Measurements from ENCODE around the gene SPATS2. TPM values are rescaled to one million over a fixed set of nuclear protein-coding genes. Genes with fewer than 3 reads are reported as not detected.

Gene SPATS2
- total RNA-seq, 1 experiment from 2014 or later, result 56.3 TPM

DNA sequence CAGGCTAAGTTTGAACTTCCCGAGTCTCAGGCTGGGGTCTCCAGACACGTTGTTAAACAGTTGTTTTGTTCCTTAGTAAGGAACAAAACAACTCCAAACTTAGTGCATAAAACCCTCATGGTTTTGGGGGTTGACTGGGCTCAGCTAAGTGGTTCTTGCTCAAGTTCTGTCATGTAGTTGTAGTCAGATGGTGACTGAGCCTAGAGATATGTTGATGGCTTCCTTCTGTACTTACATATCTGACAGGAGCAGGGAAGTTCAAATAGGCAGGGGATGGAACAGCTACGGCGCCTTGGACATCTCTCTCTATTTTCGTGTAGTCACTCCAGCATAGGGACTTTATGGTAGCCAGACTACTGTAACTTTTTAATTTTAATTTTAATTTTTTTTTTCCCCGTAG lies 45.7 kb downstream of the SPATS2 start:
- ChIA-PET CTCF (interaction anchor here (0.6 kb wide), 1 partner anchor 235 kb away, joined by 3 read pairs; no protein-coding TSS in a partner anchor), POLR2A (interaction anchor here (0.7 kb wide), 1 partner anchor 27 kb away, joined by 9 read pairs; no protein-coding TSS in a partner anchor)
- H3K4me3 ChIP-seq (ENCODE audit: low read depth in 2 of 2, low read length in 2 of 2), result no peak overlapping the region
- no peaks in the 10 kb centered on the region for H3K27me3 ChIP-seq (ENCODE audit: control insufficient read depth, insufficient read depth, low read length)
- in situ Hi-C loops (cut with HindIII; ENCODE audit: low pct_unique_long_range_greater_than_20kb, low sequenced_read_pairs), result no loop called here
- BruUV-seq (replicated peaks), result no TSS peak
- no peaks in the 10 kb centered on the region for H3K9me3 ChIP-seq (ENCODE audit: control insufficient read depth, insufficient read depth, low read depth, low read length)
- H3K4me1 ChIP-seq (ENCODE audit: control insufficient read depth, insufficient read depth, low read length), result no peaks in the 10 kb centered on the region
- H3K36me3 ChIP-seq (ENCODE audit: control insufficient read depth, insufficient read depth, low read length), result no peaks in the 10 kb centered on the region
- ATAC-seq, result no peak
- TF ChIP-seq, protein P1, sequence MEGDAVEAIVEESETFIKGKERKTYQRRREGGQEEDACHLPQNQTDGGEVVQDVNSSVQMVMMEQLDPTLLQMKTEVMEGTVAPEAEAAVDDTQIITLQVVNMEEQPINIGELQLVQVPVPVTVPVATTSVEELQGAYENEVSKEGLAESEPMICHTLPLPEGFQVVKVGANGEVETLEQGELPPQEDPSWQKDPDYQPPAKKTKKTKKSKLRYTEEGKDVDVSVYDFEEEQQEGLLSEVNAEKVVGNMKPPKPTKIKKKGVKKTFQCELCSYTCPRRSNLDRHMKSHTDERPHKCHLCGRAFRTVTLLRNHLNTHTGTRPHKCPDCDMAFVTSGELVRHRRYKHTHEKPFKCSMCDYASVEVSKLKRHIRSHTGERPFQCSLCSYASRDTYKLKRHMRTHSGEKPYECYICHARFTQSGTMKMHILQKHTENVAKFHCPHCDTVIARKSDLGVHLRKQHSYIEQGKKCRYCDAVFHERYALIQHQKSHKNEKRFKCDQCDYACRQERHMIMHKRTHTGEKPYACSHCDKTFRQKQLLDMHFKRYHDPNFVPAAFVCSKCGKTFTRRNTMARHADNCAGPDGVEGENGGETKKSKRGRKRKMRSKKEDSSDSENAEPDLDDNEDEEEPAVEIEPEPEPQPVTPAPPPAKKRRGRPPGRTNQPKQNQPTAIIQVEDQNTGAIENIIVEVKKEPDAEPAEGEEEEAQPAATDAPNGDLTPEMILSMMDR (IDR thresholded peaks at IDR 0.05), result no peak
- TF ChIP-seq TCF7L2 (IDR thresholded peaks at IDR 0.05; ENCODE audit: low read depth, low read length) (no peak), SIN3A (IDR thresholded peaks at IDR 0.05; ENCODE audit: borderline replicate concordance, insufficient read depth, low read depth, low read length) (no peak)
- TF ChIP-seq, protein P2, sequence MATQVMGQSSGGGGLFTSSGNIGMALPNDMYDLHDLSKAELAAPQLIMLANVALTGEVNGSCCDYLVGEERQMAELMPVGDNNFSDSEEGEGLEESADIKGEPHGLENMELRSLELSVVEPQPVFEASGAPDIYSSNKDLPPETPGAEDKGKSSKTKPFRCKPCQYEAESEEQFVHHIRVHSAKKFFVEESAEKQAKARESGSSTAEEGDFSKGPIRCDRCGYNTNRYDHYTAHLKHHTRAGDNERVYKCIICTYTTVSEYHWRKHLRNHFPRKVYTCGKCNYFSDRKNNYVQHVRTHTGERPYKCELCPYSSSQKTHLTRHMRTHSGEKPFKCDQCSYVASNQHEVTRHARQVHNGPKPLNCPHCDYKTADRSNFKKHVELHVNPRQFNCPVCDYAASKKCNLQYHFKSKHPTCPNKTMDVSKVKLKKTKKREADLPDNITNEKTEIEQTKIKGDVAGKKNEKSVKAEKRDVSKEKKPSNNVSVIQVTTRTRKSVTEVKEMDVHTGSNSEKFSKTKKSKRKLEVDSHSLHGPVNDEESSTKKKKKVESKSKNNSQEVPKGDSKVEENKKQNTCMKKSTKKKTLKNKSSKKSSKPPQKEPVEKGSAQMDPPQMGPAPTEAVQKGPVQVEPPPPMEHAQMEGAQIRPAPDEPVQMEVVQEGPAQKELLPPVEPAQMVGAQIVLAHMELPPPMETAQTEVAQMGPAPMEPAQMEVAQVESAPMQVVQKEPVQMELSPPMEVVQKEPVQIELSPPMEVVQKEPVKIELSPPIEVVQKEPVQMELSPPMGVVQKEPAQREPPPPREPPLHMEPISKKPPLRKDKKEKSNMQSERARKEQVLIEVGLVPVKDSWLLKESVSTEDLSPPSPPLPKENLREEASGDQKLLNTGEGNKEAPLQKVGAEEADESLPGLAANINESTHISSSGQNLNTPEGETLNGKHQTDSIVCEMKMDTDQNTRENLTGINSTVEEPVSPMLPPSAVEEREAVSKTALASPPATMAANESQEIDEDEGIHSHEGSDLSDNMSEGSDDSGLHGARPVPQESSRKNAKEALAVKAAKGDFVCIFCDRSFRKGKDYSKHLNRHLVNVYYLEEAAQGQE (IDR thresholded peaks at IDR 0.05; ENCODE audit: insufficient read depth in 1 of 2, low read depth in 2 of 2, low read length in 1 of 2), result no peak
- no peak for DNase-seq (ENCODE audit: low read depth, low spot score)
- intact Hi-C loops (cut with micrococcal nuclease; ENCODE audit: unreplicated experiment), result no loop called here
- H3K27ac ChIP-seq (ENCODE audit: low read length), result no peak overlapping the region

DNA sequence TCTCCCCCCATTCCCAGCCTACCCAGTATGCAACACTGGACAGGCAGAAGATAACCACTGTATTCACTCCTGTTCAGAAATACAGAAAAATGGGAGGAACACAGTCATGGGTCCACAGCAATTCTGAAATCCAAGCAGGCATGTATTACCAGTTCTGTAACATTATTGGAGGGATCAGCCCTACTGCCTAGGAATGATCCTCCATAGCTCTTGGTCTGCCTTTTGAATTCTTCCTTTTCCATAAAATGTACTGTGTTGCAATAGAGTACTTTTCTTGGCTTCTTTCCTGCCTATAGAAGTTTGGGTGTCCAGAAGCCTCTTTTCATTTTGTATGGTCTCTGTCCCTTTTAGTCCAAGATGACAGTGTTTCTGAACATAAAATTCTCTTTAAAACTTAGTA lies 46.5 kb downstream of the SPATS2 start:
- in situ Hi-C loops (cut with HindIII; ENCODE audit: low pct_unique_long_range_greater_than_20kb, low sequenced_read_pairs), result no loop called here
- ATAC-seq, result no peak

More for the DNA sequence above, 46.5 kb downstream of the SPATS2 start:
- no peaks in the 10 kb centered on the region for H3K9me3 ChIP-seq (ENCODE audit: control insufficient read depth, insufficient read depth, low read depth, low read length)
- intact Hi-C loops (cut with micrococcal nuclease; ENCODE audit: unreplicated experiment), result no loop called here
- H3K4me3 ChIP-seq (ENCODE audit: low read depth in 2 of 2, low read length in 2 of 2), result no peak overlapping the region
- H3K36me3 ChIP-seq (ENCODE audit: control insufficient read depth, insufficient read depth, low read length), result no peaks in the 10 kb centered on the region
- no peaks in the 10 kb centered on the region for H3K4me1 ChIP-seq (ENCODE audit: control insufficient read depth, insufficient read depth, low read length)
- no peak for TF ChIP-seq SIN3A (IDR thresholded peaks at IDR 0.05; ENCODE audit: borderline replicate concordance, insufficient read depth, low read depth, low read length)
- no peak for TF ChIP-seq POLR2AphosphoS5 (IDR thresholded peaks at IDR 0.05; ENCODE audit: low read depth, low read length)
- TF ChIP-seq, protein P1 (IDR thresholded peaks at IDR 0.05), result no peak
- no peak for TF ChIP-seq TCF7L2 (IDR thresholded peaks at IDR 0.05; ENCODE audit: low read depth, low read length)
- no peak overlapping the region for H3K27ac ChIP-seq (ENCODE audit: low read length)
- H3K27me3 ChIP-seq (ENCODE audit: control insufficient read depth, insufficient read depth, low read length), result no peaks in the 10 kb centered on the region
- ChIA-PET POLR2A (no interaction called here), CTCF (no interaction called here)
- no peak for DNase-seq (ENCODE audit: low read depth, low spot score)
- no TSS peak for BruUV-seq (replicated peaks)

Measured in Panc1 (cell line).